OCI-LY3 (cell line): ENCODE measurements around the gene CNTN1.

Experiments used
- CTCF ChIP-seq: fragments of 200-600, 300-600 bp; sonication (generic); IDR thresholded peaks from 2 replicates; pipeline ENCODE4 v1.5.1; 2014; ENCODE audit warnings: antibody characterized with exemption, low read length, low read depth
- EZH2phosphoT487 ChIP-seq: fragments of 200-600 bp; shearing (Covaris generic); IDR thresholded peaks from 2 replicates; pipeline ENCODE4 v1.6.1; 2018; ENCODE audit warnings: antibody characterized with exemption, mixed run types, low read depth

GRCh38 chr12:40693207-40693821, 1.1 kb downstream of the CNTN1 start:
- TF ChIP-seq CTCF: no peak
- no peak for TF ChIP-seq EZH2phosphoT487
